Measurements from ENCODE around the gene ADD1.

ADD1 gene

GRCh38 chr4:2963966-2964471 lies 120.4 kb downstream of the ADD1 start:
- peak; percentile 26 for DNase-seq (ENCODE audit: low spot score)

DNA sequence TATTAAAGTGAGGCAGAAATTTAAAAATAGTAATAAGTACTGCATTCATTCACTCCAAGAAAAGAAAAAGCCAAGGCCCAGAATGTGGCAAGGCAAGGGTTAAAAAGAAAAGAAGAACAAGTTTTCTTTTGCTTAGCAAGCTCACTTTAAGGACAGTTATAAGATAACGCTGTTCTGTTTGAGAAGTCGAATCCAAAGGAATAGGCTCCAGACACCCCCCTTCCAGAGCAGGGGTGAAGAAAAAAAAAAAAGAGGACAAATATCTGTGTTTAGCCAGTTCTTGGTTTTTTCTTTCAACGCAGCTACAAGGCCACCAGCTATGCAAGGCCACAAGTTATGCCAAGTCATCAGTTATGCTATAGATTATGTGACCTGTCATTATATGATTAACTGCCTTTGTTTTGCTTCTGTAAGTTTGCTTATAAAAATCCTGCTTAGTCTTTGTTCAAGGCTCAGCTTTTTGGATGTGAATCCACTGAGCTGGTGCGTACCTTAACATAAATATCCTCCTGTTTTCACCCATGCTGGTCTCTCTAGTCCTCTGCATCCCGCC lies 121.1 kb downstream of the ADD1 start:
- peak; percentile 21 for DNase-seq (ENCODE audit: low spot score)

DNA sequence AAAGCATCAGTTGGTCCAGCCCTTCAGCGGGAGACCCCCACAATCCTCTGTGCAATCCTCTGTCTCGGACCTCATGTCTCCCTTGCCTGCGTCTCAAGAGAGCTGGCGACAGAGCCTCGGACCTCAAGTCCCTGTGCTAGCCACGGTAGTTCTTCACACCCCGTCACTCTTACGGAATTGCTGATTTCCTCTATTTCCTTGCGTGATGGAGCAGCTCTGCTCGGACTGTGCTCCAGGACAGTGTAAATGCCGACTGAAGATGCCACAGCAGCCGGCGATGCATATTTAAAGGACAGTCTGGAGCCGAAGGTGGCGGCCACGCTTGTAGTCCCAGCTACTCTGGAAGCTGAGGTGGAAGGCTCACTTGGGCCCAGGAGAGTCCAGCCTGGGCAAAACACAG lies 121.6 kb downstream of the ADD1 start:
- no peak for DNase-seq (ENCODE audit: low spot score)

DNA sequence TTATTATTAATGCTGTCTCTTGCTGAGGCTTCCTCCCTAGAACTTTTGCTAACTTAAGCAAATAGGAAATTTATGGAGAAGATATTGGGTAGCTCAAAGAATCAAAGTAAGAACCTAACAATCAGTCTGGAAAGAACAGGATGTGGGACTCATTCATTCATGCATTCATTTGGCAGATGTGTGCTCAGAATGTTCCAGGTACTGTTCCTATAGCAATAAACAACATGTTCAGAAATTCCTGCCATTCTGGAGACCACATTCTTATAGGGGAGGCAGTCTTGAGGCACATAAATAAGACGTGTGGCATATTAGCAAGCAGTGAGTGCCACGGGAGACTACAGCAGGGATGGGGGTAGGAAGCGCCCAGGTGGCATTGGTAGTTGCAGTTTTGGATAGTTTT lies 124.7 kb downstream of the ADD1 start:
- no peak for DNase-seq (ENCODE audit: low spot score)

DNA sequence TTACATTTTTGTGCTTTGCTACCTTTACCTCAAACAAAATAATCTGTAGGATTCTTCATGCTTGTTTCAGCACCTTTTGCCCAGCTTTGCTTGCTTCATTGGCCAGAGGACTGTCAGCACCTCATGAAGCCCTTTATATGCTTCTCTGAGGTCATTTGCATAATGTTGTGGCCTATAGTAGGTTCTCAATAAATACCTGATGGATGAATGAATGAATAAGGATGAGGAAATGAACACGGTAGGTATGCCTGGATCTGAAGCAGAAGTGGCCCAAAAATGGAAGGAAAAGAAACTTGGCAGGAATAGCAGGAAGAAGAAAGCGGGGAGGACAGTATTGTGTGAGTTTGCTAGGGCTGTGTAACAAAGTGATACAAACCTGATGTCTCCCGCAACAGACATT lies 127.6 kb downstream of the ADD1 start:
- DNase-seq (ENCODE audit: low spot score), result no peak

GRCh38 chr4:2977211-2978088 lies 133.8 kb downstream of the ADD1 start:
- DNase-seq (ENCODE audit: low spot score), result no peak

Data from NAMALWA (cell line).